ENCODE results near the gene STRA8. TPM values are rescaled to one million over a fixed set of nuclear protein-coding genes. Genes with fewer than 3 reads are reported as not detected.

The STRA8 gene
- polyA plus RNA-seq, 1 experiment: not detected

DNA sequence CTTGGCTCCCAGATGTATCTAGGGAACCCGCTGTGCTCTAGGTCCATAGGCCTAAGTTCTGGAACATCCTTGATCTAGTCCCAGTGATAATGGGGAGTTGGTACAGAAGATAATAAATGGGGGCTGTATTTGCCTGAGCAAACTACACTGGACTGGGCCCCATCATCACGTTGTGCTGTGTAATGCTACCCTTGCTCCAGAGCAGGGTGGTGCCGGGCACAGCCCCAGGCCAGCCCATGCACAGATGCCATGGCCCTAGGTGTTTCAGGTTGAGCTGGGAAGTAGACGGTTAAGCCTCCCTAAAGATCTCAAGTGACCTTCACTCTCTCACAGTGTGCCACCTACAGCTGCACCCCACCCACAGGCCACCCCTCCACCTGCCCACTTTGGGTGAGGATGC lies 53.2 kb downstream of the STRA8 start:
- TF ChIP-seq, protein P1, sequence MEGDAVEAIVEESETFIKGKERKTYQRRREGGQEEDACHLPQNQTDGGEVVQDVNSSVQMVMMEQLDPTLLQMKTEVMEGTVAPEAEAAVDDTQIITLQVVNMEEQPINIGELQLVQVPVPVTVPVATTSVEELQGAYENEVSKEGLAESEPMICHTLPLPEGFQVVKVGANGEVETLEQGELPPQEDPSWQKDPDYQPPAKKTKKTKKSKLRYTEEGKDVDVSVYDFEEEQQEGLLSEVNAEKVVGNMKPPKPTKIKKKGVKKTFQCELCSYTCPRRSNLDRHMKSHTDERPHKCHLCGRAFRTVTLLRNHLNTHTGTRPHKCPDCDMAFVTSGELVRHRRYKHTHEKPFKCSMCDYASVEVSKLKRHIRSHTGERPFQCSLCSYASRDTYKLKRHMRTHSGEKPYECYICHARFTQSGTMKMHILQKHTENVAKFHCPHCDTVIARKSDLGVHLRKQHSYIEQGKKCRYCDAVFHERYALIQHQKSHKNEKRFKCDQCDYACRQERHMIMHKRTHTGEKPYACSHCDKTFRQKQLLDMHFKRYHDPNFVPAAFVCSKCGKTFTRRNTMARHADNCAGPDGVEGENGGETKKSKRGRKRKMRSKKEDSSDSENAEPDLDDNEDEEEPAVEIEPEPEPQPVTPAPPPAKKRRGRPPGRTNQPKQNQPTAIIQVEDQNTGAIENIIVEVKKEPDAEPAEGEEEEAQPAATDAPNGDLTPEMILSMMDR (IDR thresholded peaks at IDR 0.05; ENCODE audit: low read depth, low read length): no peak
- Histone ChIP-seq H3K9me3 (ENCODE audit: control insufficient read depth, insufficient read depth, low read length) (no peaks in the 10 kb centered on the region), H3K27ac (ENCODE audit: low read depth, low read length) (no peak overlapping the region), H3K27me3 (ENCODE audit: control insufficient read depth, insufficient read depth, low read length) (no peaks in the 10 kb centered on the region), H3K4me3 (ENCODE audit: low read depth, low read length) (no peak overlapping the region)
- ChIA-PET POLR2A (no interaction called here), CTCF (interaction anchor here (3.0 to 3.4 kb wide), 2 partner anchors 12 to 358 kb away, joined by 13 to 14 read pairs; no protein-coding TSS in a partner anchor)
- no peak for DNase-seq (ENCODE audit: low read depth, low spot score)

DNA sequence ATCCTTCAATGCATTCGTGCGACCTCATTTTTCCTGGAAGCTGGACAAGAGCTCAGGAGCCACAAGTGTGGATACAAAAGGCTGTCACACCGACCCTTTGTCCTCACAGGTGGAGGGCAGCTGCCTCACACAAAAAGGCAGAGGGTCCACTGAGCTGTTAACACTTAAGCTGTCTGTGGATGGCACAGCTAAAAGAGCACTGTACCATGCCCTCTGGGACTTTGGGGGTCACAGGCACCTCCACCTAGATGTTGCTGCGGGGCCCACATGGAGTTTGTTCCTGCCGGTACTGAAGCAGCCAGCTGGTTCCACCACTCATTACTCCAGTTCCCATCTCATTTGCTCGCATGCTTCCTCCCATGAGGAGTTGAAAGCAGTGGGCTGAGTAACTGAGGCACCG lies 57.0 kb downstream of the STRA8 start:
- Histone ChIP-seq H3K27me3 (ENCODE audit: control insufficient read depth, insufficient read depth, low read length) (no peaks in the 10 kb centered on the region), H3K27ac (ENCODE audit: low read depth, low read length) (no peak overlapping the region), H3K9me3 (ENCODE audit: control insufficient read depth, insufficient read depth, low read length) (no peaks in the 10 kb centered on the region), H3K4me3 (ENCODE audit: low read depth, low read length) (no peak overlapping the region)
- ChIA-PET POLR2A (no interaction called here), CTCF (interaction anchor here (0.9 to 2.4 kb wide), 2 partner anchors 10 to 17 kb away, joined by 4 to 7 read pairs; no protein-coding TSS in a partner anchor)
- DNase-seq (ENCODE audit: low read depth, low spot score): no peak
- TF ChIP-seq, protein P1 (IDR thresholded peaks at IDR 0.05; ENCODE audit: low read depth, low read length): no peak

DNA sequence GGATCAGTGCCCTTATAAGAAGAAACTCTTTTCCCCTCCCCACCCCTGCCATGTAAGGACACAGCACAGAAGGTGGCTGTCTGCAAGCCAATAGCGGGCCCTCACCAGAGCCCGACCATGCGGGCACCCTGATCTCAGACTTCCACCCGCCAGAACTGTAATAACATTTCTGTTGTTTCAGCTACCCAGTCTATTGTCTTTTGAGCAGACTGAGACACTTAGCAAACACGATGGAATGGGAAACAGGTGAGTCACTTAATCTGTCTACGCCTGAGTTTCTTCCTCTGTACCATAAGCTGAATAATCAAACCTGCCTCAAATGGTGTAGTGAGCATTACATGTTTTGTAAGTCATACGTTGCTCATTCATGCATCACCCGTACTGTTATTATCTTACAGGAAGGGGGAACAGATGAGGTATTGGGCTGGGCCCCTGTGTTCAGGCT lies 58.2 kb downstream of the STRA8 start:
- ChIA-PET POLR2A (no interaction called here), CTCF (interaction anchor here (1.5 to 2.4 kb wide), 2 partner anchors 11 to 18 kb away, joined by 7 to 10 read pairs; no protein-coding TSS in a partner anchor)
- no peaks in the 10 kb centered on the region for H3K9me3 ChIP-seq (ENCODE audit: control insufficient read depth, insufficient read depth, low read length)
- no peak overlapping the region for H3K27ac ChIP-seq (ENCODE audit: low read depth, low read length)
- TF ChIP-seq, protein P1 (IDR thresholded peaks at IDR 0.05; ENCODE audit: low read depth, low read length): no peak
- peak; percentile 18 for DNase-seq (ENCODE audit: low read depth, low spot score)
- H3K27me3 ChIP-seq (ENCODE audit: control insufficient read depth, insufficient read depth, low read length): no peaks in the 10 kb centered on the region
- no peak overlapping the region for H3K4me3 ChIP-seq (ENCODE audit: low read depth, low read length)

DNA sequence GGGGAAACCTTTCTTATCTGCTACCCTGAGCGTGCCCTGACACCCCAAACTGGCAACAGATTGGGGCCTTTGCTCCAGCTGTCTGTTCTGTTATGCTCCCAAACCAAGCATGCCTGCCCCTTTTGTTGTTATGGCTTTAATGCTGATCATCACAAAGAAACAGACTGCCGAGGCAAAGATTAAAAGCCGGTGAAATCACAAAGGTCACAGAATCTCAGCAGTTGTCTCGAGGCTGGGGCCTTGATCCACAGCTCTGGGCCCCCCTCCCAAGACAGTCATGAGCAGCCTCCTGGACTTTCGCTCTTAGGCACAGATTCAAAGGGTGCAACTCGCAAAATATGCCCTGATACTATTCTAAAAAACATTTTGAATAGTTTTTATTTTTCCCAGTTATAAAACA lies 65.6 kb downstream of the STRA8 start:
- TF ChIP-seq, protein P1 (IDR thresholded peaks at IDR 0.05; ENCODE audit: low read depth, low read length): no peak
- CTCF ChIA-PET: no interaction called here
- no peak overlapping the region for H3K27ac ChIP-seq (ENCODE audit: low read depth, low read length)
- DNase-seq (ENCODE audit: low read depth, low spot score): no peak
- H3K9me3 ChIP-seq (ENCODE audit: control insufficient read depth, insufficient read depth, low read length): no peaks in the 10 kb centered on the region; the same call in 1 of the 2 replicates
- no peaks in the 10 kb centered on the region for H3K27me3 ChIP-seq (ENCODE audit: control insufficient read depth, insufficient read depth, low read length)
- H3K4me3 ChIP-seq (ENCODE audit: low read depth, low read length): no peak overlapping the region
- POLR2A ChIA-PET: no interaction called here

DNA sequence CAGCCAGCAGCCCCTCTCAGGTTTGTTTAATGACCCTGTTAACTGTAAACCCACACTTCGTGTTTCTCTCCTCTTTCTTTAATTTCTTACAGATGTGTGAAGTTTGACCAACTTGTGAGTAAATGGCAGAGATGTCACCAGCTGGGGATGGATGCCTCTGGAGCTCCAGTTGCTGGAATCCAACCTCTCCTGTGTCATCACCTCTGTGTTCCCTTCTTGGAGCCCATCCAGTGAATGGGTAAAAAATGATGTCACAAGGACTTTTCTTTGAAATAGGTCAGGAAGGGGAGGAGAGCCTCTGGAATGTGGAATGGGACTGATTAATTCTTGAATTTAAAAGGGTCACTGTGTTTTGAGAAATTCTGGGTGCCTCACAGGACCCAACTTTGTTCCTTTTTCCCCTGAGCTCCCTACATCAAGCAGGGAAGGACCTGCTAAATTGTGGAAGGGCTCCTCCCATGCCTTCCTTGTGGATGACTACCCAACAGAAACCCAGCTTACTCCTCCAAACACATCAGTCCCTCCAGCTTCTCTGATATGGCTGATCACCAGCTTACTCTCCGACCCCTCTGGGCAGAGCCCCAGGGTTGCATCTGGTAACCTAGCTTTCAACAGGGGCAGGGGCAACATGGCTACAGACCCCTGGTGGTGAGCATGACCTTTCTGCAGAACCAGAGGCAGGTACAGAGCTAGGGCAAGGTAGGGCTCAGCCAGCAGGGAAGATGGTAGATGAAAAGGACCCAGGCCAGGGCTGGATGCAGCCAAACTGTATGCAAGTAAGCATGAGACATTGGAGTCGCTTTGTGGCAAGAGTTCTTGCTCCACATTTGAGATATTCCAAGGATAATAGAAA lies 67.5 kb downstream of the STRA8 start:
- ChIA-PET CTCF (interaction anchor here (1.8 kb wide), 1 partner anchor 20 kb away, joined by 6 read pairs; no protein-coding TSS in a partner anchor), POLR2A (no interaction called here)
- H3K27me3 ChIP-seq (ENCODE audit: control insufficient read depth, insufficient read depth, low read length): peaks cover 2% of the 10 kb centered on the region
- no peak for DNase-seq (ENCODE audit: low read depth, low spot score)
- no peak overlapping the region for H3K27ac ChIP-seq (ENCODE audit: low read depth, low read length)
- H3K9me3 ChIP-seq (ENCODE audit: control insufficient read depth, insufficient read depth, low read length): no peaks in the 10 kb centered on the region; the same call in 1 of the 2 replicates
- TF ChIP-seq, protein P1 (IDR thresholded peaks at IDR 0.05; ENCODE audit: low read depth, low read length): no peak
- no peak overlapping the region for H3K4me3 ChIP-seq (ENCODE audit: low read depth, low read length)
